ENCODE measurements around the gene TNS1.

Gene TNS1

GRCh38 chr2:217955881-217956493 lies 46.8 kb downstream of the TNS1 start:
- DNase-seq = no peak

- no peak for DNase-seq
Measured at GRCh38 chr2:217954971-217955740, 47.6 kb downstream of the TNS1 start.

GRCh38 chr2:217954469-217954868 lies 48.3 kb downstream of the TNS1 start:
- DNase-seq = no peak

- DNase-seq = no peak
Measured at GRCh38 chr2:217954051-217954450, 48.7 kb downstream of the TNS1 start.

- DNase-seq = no peak
Measured at GRCh38 chr2:217953531-217953932, 49.3 kb downstream of the TNS1 start.

GRCh38 chr2:217953011-217953481 lies 49.7 kb downstream of the TNS1 start:
- DNase-seq = no peak

GRCh38 chr2:217952409-217952808 lies 50.4 kb downstream of the TNS1 start:
- no peak for DNase-seq

GRCh38 chr2:217951521-217952247 lies 51.1 kb downstream of the TNS1 start:
- DNase-seq = no peak

- no peak for DNase-seq
Measured at GRCh38 chr2:217951091-217951490, 51.7 kb downstream of the TNS1 start.

- DNase-seq = no peak
Measured at GRCh38 chr2:217950401-217950871, 52.4 kb downstream of the TNS1 start.

GRCh38 chr2:217949447-217949846 lies 53.3 kb downstream of the TNS1 start:
- no peak for DNase-seq

- no peak for DNase-seq
Measured at GRCh38 chr2:217948897-217949296, 53.9 kb downstream of the TNS1 start.

- DNase-seq = no peak
Measured at GRCh38 chr2:217948351-217948791, 54.4 kb downstream of the TNS1 start.

GRCh38 chr2:217947383-217948350 lies 55.1 kb downstream of the TNS1 start:
- DNase-seq = no peak

GRCh38 chr2:217946051-217946450 lies 56.7 kb downstream of the TNS1 start:
- DNase-seq = no peak

- DNase-seq = no peak
Measured at GRCh38 chr2:217945530-217945929, 57.3 kb downstream of the TNS1 start.

- no peak for DNase-seq
Measured at GRCh38 chr2:217944923-217945322, 57.9 kb downstream of the TNS1 start.

GRCh38 chr2:217944366-217944765 lies 58.4 kb downstream of the TNS1 start:
- no peak for DNase-seq

- peak; percentile 87 for DNase-seq
Measured at GRCh38 chr2:217943446-217944321, 59.1 kb downstream of the TNS1 start.

GRCh38 chr2:217942731-217943335 lies 60.0 kb downstream of the TNS1 start:
- DNase-seq = no peak
